SK-N-MC (cell line): ENCODE measurements around the gene KCNH6.

ENCODE experiments used
- DNase-seq: peaks from one replicate; pipeline ENCODE4 v3.0.0-alpha.2; 2011; ENCODE audit warnings: low read depth, low spot score
- H3K27ac ChIP-seq: fragments of 200-600 bp; sonication (generic); 2 replicates; pipeline ENCODE4 v1.5.1; 2016; ENCODE audit warnings: mixed run types
- H3K36me3 ChIP-seq: fragments of 200-600 bp; sonication (generic); 2 replicates; pipeline ENCODE4 v1.6.1; 2017; ENCODE audit warnings: antibody characterized with exemption, low read length, mixed read lengths; ENCODE audit not compliant: insufficient read depth
- H3K4me3 ChIP-seq: fragments of 200-600 bp; sonication (generic); 2 replicates; pipeline ENCODE4 v1.5.1; 2016
- H3K9ac ChIP-seq: fragments of 200-600 bp; sonication (generic); 2 replicates; pipeline ENCODE4 v1.8.0; 2017; ENCODE audit warnings: mixed run types, mixed read lengths; ENCODE audit not compliant: insufficient read length
- H3K9me3 ChIP-seq: fragments of 200-600 bp; sonication (generic); 2 replicates; pipeline ENCODE4 v1.6.1; 2017; ENCODE audit warnings: low read depth, mild to moderate bottlenecking, antibody characterized with exemption, low read length, moderate library complexity, mixed read lengths
- EZH2 ChIP-seq: fragments of 200-600 bp; sonication (generic); IDR thresholded peaks from one replicate; pipeline ENCODE4 v1.6.1; 2017; ENCODE audit warnings: antibody characterized with exemption
- FOXP2 ChIP-seq: optimal IDR thresholded peaks from 2 replicates; pipeline ENCODE3; 2011; ENCODE audit warnings: mild to moderate bottlenecking, moderate library complexity; ENCODE audit not compliant: insufficient read depth; ENCODE audit errors: extremely low read length, control extremely low read depth
- POLR2AphosphoS5 ChIP-seq: IDR thresholded peaks from 2 replicates; pipeline ENCODE4 v1.6.1; 2012; ENCODE audit warnings: mild to moderate bottlenecking, low read depth, low read length, borderline replicate concordance

Gene KCNH6

DNA sequence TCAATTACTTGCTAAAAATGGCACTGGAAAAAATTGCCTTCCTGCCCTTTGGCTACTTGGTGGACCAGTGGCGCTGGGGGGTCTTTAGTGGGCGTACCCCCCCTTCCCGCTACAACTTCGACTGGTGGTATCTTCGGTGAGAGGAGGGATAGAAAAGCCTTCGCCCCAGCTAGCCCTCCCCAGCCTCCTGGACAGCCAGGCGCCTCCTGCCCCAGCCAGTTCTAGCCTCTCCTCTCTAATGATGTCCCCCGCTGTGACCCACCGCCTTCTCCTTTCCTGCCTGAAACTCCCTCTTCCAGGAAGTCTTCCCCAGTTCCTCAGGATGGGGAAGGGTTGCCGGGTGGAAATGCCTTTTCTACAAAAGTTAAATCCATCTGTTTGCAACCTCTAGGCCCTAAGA is 40.1 kb upstream of the KCNH6 start:
- no peak overlapping the region for H3K9ac ChIP-seq
- H3K9me3 ChIP-seq, result no peaks in the 10 kb centered on the region
- no peak for DNase-seq
- H3K36me3 ChIP-seq, result no peaks in the 10 kb centered on the region
- no peak for TF ChIP-seq EZH2
- no peak overlapping the region for H3K4me3 ChIP-seq
- H3K27ac ChIP-seq, result no peak overlapping the region

GRCh38 chr17:63483655-63484575 is 39.2 kb upstream of the KCNH6 start:
- Histone ChIP-seq H3K9me3 (no peaks in the 10 kb centered on the region), H3K4me3 (no peak overlapping the region), H3K9ac (no peak overlapping the region), H3K36me3 (no peaks in the 10 kb centered on the region), H3K27ac (no peak overlapping the region)
- no peak for DNase-seq
- TF ChIP-seq FOXP2 (no peak), POLR2AphosphoS5 (no peak), EZH2 (no peak)

GRCh38 chr17:63486317-63487013 is 36.7 kb upstream of the KCNH6 start:
- Histone ChIP-seq H3K4me3 (no peak overlapping the region), H3K36me3 (no peaks in the 10 kb centered on the region), H3K9ac (no peak overlapping the region), H3K27ac (no peak overlapping the region), H3K9me3 (no peaks in the 10 kb centered on the region)
- TF ChIP-seq EZH2, result no peak
- no peak for TF ChIP-seq FOXP2
- DNase-seq, result no peak

- TF ChIP-seq EZH2 (no peak), FOXP2 (no peak), POLR2AphosphoS5 (no peak)
- no peaks in the 10 kb centered on the region for H3K36me3 ChIP-seq
- no peak for DNase-seq
- H3K9me3 ChIP-seq, result no peaks in the 10 kb centered on the region
- no peak overlapping the region for H3K27ac ChIP-seq
- H3K4me3 ChIP-seq, result no peak overlapping the region
- H3K9ac ChIP-seq, result no peak overlapping the region
Observed at GRCh38 chr17:63487014-63487339, 36.2 kb upstream of the KCNH6 start.

DNA sequence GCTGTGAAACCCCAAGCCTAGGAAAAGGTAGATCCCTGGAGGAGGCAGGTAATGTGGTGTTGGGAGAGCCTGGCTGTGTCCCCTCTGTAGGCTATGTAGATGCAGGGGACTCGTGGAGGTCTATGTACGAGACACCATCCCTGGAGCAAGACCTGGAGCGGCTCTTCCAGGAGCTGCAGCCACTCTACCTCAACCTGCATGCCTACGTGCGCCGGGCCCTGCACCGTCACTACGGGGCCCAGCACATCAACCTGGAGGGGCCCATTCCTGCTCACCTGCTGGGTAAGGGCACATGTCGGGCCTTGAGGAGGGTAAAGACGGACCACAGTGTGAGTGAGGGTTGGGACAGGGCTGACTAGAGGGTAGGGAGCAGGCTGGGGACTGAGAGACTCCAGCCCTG is 34.3 kb upstream of the KCNH6 start:
- Histone ChIP-seq H3K9me3 (no peaks in the 10 kb centered on the region), H3K27ac (no peak overlapping the region), H3K36me3 (no peaks in the 10 kb centered on the region), H3K9ac (no peak overlapping the region), H3K4me3 (no peak overlapping the region)
- no peak for DNase-seq
- TF ChIP-seq EZH2 (no peak), POLR2AphosphoS5 (no peak), FOXP2 (no peak)

DNA sequence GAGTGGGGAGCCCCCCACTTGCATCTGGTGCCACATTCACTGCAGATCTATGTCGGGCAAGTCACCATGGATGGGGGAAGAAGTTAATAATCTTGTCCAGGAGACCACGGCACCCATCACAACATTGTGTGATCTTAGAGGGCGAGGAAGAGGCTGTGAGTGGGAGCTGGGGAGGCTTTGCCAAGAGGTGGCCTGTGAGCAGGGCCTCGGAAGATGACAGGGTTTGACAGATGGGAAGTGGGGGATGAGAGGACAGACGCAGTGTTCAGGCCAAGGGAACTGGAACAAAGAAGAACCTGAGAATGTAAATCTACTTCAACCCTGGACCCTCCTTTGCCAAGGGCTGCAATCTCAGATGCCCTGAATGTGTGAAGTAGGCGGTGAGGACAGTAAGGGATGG is 33.9 kb upstream of the KCNH6 start:
- Histone ChIP-seq H3K4me3 (no peak overlapping the region), H3K9ac (no peak overlapping the region), H3K27ac (no peak overlapping the region), H3K36me3 (no peaks in the 10 kb centered on the region), H3K9me3 (no peaks in the 10 kb centered on the region)
- DNase-seq, result no peak
- TF ChIP-seq POLR2AphosphoS5 (no peak), FOXP2 (no peak), EZH2 (no peak)

DNA sequence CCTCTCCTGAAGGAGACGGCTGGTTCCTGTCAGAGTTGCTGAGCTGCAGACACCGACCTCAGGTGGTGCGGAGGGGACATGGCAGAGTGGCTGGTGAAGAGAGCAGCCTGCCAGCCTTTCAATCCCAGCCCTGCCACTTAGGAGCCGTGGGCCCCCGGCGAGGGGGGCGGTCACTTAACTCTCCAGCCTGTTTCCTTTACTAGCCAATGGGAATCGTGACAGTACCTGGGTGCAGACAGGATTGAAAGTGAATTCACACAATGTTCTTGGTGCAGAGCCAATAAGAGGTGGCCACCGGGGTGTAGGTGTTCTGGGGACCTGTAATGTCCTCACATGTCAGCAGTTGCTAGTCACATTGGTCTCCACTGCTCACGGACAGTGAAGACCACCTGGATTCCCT is 32.8 kb upstream of the KCNH6 start:
- no peak overlapping the region for H3K9ac ChIP-seq
- no peak overlapping the region for H3K27ac ChIP-seq
- no peak for TF ChIP-seq POLR2AphosphoS5
- TF ChIP-seq EZH2, result no peak
- TF ChIP-seq FOXP2, result no peak
- H3K4me3 ChIP-seq, result no peak overlapping the region
- no peak for DNase-seq
- no peaks in the 10 kb centered on the region for H3K9me3 ChIP-seq
- no peaks in the 10 kb centered on the region for H3K36me3 ChIP-seq

GRCh38 chr17:63490858-63491400 is 32.2 kb upstream of the KCNH6 start:
- Histone ChIP-seq H3K9me3 (no peaks in the 10 kb centered on the region), H3K36me3 (no peaks in the 10 kb centered on the region), H3K27ac (no peak overlapping the region), H3K9ac (no peak overlapping the region), H3K4me3 (no peak overlapping the region)
- no peak for DNase-seq
- no peak for TF ChIP-seq EZH2
- TF ChIP-seq POLR2AphosphoS5, result no peak
- no peak for TF ChIP-seq FOXP2
